ENCODE data around the gene SNX20.

GRCh38 chr16:50625374-50625773, 55.7 kb downstream of the SNX20 start:
- no peak for TF ChIP-seq CTCF (IDR thresholded peaks at IDR 0.05; ENCODE audit: insufficient read depth, low read depth, low read length)
- no peak for TF ChIP-seq EZH2 (IDR thresholded peaks at IDR 0.05; ENCODE audit: insufficient read depth, low read length)

All from astrocyte (in vitro differentiated cells and primary cell).